ENCODE data around the gene RIMBP2.

Gene RIMBP2

DNA sequence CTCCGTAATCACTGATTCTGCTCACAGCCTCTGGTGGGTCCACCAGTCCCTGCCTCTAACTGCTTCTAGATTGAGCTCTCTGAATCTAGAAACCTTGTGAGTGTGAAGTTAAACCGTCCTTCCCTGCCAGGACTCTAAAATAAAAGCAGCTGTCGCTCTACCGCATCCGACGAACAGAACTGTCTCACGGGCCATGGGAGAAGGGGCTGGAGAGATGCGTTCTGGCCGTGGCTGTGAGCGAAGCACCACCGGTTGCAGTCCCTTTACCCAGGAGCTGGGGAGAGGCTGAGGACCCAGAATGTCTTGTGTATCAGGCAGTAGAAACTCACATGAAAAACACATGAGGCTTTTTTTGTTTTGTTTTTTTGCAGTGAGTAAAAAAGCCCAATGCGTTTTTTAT lies 218.8 kb downstream of the RIMBP2 start:
- DNase-seq: no peak

- DNase-seq: no peak
Measured at GRCh38 chr12:130496516-130497120, 219.5 kb downstream of the RIMBP2 start.

- no peak for DNase-seq
Measured at GRCh38 chr12:130495156-130495555, 220.9 kb downstream of the RIMBP2 start.

- no peak for DNase-seq
Measured at GRCh38 chr12:130494736-130495135, 221.4 kb downstream of the RIMBP2 start.

DNA sequence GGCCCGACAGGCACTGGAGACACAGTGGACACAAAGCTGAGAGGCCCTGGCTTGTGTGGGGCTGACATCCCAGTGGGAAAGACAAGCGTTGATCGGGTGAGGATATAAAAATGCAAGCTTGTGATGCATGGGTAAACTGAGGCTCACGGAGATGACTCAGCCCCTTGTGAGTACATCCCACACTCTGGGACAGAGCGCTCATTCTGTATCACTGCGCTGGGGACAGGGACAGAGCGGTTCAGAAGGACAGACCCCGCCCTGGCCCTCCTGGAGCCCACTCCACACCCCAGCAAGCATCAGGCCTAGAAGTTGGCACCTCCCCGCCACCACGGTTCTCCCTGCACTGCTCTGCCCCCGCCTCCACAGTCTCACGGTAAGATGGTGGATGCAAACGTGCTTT lies 222.1 kb downstream of the RIMBP2 start:
- DNase-seq: no peak

GRCh38 chr12:130491421-130492357 lies 224.4 kb downstream of the RIMBP2 start:
- DNase-seq: no peak

DNA sequence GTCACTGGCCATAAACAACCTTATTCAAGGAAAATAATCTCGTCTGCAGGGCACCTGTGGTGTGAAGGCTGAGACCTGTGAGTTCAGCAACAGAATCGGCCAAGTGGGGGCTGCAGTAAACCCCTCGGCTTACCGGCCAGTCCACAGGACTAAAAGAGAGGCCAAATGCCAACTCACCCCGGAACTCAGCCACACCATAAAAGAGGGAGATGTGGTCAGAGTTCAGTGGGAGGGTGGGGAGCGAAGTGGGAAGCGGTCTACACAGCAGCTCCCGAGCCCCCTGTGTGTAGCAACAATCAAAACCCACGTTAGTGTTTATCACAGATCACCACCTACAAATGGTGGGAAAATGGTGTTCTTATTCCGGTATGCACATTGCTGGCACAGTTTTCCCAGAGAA lies 225.4 kb downstream of the RIMBP2 start:
- no peak for DNase-seq

DNA sequence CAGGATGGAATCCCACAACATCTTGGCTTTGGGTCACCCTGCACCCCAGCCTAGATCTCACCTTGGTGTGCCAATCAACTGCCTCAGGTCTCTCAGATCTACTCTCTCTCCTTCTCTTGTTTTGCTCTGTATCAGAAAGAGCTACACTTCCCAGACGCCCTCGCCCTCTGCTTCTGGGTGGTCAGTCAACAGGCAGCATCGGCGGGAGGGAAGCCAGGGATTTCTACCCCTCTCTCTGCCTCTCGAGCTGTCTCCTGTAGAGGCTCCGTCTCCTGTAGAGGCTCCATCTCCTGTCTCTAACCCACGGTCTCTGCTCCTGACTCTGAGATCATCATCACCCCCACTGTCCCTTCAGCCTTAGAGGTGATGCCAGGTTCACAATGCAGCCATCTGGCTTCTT lies 226.8 kb downstream of the RIMBP2 start:
- DNase-seq: no peak

DNA sequence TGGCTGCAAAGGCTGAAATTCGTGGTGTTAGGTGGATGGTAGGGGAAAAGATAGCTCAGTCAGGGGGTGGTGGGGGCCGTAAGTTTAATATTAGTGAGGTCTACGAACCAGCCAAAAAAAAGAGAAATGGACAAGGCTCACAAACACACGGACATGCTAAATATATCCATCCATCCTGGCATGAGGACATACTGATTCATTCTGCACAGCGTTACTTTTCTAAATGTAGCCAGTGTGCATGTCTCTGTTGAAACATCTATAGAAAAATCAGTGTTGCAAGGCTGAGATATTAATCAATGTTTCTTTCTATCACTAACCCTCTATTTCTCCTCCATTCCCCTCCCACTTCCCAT lies 227.8 kb downstream of the RIMBP2 start:
- no peak for DNase-seq

DNA sequence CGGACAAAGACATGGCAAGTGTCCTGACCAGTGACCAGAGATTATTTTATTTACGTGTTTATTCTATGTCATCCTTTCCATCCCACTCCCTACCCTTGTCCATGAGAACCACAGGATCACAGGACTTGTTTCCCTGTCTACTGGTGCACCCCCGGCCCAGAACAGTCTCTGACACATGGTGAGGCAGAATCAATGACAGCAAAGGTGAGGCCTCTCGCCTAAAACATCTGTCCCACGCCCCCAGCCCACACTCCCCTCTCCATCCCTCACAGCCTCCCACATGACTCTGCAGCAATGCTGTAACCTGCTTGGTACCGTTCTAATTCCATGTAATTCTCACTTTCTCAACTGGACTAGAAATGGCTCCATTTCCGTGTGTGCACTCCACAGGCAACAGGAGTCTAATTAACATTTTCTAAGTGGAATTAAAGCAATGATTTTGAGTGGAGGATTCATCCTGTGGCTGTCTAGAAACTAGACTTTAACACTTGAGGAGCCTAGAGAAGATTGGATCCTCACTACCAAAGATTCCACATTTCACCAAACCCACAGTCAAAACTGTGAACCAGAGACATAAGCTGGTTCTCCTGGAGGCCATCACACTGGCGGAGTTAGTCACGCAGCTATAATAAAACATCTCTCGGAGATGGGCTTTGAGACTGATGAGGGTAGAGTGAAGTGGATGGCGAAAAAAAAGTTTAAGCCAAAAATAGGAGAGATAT lies 228.3 kb downstream of the RIMBP2 start:
- no peak for DNase-seq

GRCh38 chr12:130486891-130487416 lies 229.1 kb downstream of the RIMBP2 start:
- no peak for DNase-seq

- DNase-seq: no peak
Measured at GRCh38 chr12:130486146-130486435, 230.0 kb downstream of the RIMBP2 start.

DNA sequence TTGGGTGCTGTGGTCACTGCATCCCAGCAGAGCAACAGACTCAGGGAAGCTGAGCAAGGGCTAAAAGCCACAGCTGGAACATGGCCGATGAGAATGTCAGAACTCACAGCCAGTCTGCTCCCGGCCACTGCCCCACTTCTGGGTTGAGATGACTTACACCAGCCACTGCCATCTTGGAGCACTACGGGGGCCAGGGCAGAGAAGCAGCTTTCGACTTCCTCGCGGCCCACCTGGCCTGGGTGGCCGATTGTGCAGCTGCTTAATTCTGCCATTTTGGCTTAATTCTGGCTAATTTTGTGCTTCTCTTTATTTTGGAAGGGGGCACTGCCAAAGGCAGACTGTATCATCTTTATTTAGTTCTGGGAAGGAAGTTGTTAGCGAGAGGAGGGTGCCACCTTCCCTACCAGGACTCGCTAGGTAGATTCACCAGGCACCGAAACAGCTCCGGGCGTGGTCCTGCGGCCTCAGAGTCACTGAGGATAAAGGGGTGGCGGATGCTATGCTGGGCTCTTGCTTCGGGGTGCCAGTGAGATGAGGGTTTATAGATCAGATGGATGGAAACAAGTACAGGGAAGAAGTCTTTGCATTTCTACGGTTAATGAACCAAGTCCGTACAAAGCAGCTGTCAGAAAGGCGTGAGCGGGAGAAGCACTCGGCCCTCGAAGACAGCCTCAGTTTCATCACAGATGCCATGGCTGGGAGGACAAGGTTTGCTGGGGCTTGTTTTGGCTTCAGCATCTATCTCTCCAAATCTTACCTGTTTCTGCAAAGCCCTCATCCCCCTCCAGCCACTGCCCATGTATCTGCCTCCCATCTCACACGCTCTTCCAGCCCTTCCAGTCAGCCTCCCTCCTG lies 230.6 kb downstream of the RIMBP2 start:
- DNase-seq: no peak

DNA sequence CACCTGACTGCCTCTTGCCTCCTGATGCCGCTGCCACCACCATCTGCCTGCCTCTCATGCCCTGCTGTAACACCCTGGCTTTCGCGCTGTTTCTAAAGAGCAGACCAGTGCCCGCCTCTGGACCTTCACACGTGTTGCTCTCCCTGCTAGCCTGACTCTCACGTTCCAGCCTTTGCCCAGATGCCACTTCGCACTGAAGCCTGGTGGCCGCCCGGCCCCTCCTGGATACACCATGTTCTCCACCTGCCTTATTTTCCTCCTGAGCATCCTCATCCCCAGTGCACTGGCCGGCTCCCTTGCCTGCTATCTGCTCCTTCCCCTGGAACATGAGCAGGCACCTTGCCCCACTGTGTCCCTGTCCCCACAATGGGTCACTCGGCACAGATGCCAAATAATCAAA lies 231.9 kb downstream of the RIMBP2 start:
- DNase-seq: no peak

GRCh38 chr12:130483616-130484180 lies 232.4 kb downstream of the RIMBP2 start:
- no peak for DNase-seq

DNA sequence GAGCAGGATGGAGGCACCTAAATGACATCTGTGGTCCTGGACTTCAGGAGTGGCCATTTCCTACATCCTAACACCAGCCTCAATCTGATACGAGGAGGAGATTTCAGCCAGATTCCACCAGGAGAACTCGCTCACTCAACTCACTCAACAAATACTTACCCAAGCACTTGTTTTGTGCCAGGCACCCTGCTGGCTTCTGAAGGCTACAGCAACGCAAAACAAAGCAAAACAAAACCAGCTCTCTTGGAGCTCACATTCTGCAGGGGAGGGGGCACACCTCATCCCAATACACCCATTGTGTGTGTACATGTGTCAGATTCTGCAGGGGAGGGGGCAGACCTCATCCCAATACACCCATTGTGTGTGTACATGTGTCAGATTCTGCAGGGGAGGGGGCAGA lies 233.7 kb downstream of the RIMBP2 start:
- DNase-seq: no peak

- no peak for DNase-seq
Measured at GRCh38 chr12:130481392-130481879, 234.7 kb downstream of the RIMBP2 start.

- no peak for DNase-seq
Measured at GRCh38 chr12:130480887-130481286, 235.2 kb downstream of the RIMBP2 start.

- DNase-seq: no peak
Measured at GRCh38 chr12:130480231-130480630, 235.9 kb downstream of the RIMBP2 start.

DNA sequence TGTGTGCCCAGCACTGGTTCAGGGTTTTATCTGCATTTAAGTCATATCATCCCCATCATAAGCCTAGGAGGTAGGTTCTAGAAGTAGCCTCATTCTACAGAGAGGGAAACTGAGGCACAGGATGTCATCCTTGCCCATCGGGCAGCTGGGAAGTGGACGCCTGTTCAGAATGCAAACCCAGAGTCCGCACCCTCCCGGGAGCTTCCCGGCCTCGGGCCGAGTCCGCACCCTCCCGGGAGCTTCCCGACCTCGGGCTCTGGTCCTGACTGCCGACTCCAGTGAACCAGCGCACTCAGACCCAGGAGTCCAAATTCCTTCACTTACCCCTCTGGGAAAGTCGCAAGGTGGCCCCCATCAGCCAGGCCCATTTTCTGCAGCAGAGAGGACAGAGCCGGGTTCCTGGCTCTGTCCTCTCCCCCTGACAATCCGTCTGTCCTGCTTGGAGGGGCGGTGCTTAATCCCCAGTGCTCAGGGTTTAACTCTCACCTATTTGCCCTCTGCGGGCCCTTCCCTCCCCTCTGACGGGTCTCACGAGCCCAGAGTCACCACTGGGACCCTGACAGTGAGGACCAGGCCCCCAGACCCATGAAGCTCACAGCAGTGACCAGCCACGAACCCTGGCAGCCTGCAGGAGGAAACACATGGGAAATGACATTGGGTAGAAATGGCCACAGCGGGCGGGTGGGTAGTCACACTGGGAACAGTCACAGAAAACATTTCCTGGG lies 236.5 kb downstream of the RIMBP2 start:
- no peak for DNase-seq

DNA sequence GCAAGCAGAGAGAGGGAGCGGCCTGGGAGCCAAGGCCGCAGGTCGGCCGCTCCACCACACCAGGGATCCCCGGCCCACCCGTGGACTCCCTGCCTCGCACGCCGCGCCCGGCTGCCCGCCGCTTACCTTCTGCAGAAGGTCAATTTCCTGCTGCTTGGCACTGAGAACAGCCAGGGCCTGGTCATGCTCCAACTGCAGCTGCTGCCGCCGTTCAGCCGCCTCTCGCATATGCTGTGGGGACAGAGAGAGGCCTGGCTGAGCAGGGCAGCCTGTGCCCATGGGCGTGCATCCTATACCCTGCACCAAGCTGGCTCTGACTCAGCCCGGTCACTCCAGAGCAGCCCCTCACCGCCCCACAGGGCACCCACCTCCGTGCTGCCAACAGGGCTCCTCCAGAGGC lies 237.3 kb downstream of the RIMBP2 start:
- DNase-seq: no peak

- DNase-seq: no peak
Measured at GRCh38 chr12:130477701-130478100, 238.4 kb downstream of the RIMBP2 start.

Measured in NCI-H446 treated with DMSO at 0.1 percent for 48 hours (cell line).